ENCODE data around the gene UBAP1L. TPM values are rescaled to one million over a fixed set of nuclear protein-coding genes. Genes with fewer than 3 reads are reported as not detected.

The UBAP1L gene
- total RNA-seq, 2 donors from 2014 or later: 3.4 to 4.6 TPM

DNA sequence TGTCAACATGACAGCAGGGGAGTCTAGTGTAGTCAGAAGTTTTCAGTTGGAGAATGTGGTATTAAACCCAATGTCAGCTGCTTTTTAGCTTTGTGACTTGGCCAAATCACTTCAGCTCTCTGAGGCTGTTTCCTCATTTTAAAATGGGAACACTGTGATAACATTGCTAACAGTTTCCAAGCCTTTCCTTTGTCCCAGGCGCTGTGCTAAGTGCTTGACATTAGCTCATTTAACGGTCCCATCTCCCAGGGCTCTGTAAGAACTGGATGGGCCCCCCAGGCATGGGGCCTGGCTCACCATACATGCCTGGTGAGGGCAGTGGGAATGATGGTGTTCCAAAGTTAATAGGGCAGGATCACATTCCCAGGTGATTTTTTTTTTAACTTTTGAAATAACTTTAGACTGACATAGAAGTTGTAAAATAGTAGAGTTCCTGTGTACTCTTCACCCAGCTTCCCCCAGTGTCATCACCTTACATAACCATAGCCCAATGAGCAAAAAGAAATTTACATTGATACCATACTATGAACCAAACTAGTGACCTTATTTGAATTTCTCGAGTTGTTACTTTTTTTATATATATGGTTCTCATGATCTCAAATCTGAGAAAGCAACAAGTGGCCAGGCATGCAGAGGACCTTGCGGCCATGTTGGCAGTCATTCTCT lies 54.9 kb downstream of the UBAP1L start:
- H3K27ac ChIP-seq: no peak overlapping the region
- intact Hi-C loops (cut with DNase I): loop anchor here (10.0 kb wide), 1 partner anchor 215 kb away; no protein-coding TSS in a partner anchor

DNA sequence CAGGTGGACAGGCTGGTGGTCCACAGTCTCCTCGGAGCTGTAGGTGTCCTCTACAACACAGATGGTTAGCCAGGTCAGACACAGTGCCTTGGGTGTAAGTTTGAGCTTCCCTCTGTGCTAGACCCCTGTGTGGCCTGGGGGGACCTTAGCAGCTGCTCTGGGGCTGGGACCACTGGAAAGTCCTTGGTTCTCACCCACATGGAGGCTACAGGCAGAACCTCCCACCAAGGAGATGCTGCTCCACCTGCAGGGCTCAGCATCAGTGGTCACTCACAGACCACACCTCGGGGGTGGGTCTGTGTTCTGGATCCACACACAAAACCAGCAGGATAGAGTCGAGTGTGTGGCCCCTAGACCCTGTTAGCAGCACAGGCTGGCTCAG lies 55.6 kb downstream of the UBAP1L start:
- no peak for TF ChIP-seq POLR2A (IDR thresholded peaks at IDR 0.05)
- TF ChIP-seq, protein P1, sequence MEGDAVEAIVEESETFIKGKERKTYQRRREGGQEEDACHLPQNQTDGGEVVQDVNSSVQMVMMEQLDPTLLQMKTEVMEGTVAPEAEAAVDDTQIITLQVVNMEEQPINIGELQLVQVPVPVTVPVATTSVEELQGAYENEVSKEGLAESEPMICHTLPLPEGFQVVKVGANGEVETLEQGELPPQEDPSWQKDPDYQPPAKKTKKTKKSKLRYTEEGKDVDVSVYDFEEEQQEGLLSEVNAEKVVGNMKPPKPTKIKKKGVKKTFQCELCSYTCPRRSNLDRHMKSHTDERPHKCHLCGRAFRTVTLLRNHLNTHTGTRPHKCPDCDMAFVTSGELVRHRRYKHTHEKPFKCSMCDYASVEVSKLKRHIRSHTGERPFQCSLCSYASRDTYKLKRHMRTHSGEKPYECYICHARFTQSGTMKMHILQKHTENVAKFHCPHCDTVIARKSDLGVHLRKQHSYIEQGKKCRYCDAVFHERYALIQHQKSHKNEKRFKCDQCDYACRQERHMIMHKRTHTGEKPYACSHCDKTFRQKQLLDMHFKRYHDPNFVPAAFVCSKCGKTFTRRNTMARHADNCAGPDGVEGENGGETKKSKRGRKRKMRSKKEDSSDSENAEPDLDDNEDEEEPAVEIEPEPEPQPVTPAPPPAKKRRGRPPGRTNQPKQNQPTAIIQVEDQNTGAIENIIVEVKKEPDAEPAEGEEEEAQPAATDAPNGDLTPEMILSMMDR (IDR thresholded peaks at IDR 0.05): no peak
- DNase-seq (no peak), ATAC-seq (no peak)
- no peaks in the 10 kb centered on the region for H3K36me3 ChIP-seq (replicated peaks in 1 of 2; ENCODE audit: insufficient read depth in 1 of 2, low read depth in 2 of 2)
- H3K9me3 ChIP-seq: no peaks in the 10 kb centered on the region
- H3K4me3 ChIP-seq: no peak overlapping the region
- WGBS, 2 donors: 45 to 54% methylated on average over 2 to 3 of the region's 3 CpGs
- intact Hi-C loops (cut with DNase I): loop anchor here (10.0 kb wide), 1 partner anchor 215 kb away; no protein-coding TSS in a partner anchor
- H3K27ac ChIP-seq: no peak overlapping the region
- H3K4me1 ChIP-seq: no peaks in the 10 kb centered on the region
- H3K27me3 ChIP-seq: no peaks in the 10 kb centered on the region

More for the DNA sequence above, 54.9 kb downstream of the UBAP1L start:
- WGBS, 2 donors: 76 to 92% methylated on average over 4 of the region's 4 CpGs
- ATAC-seq (no peak), DNase-seq (no peak)
- peaks cover 0 to 2% of the 10 kb centered on the region in 2 donors for H3K27me3 ChIP-seq
- no peaks in the 10 kb centered on the region for H3K9me3 ChIP-seq
- no peaks in the 10 kb centered on the region for H3K36me3 ChIP-seq (replicated peaks in 1 of 2; ENCODE audit: insufficient read depth in 1 of 2, low read depth in 2 of 2)
- H3K4me3 ChIP-seq: no peak overlapping the region
- H3K4me1 ChIP-seq: no peaks in the 10 kb centered on the region
- TF ChIP-seq, protein P1 (IDR thresholded peaks at IDR 0.05): no peak
- TF ChIP-seq POLR2A (IDR thresholded peaks at IDR 0.05): no peak

DNA sequence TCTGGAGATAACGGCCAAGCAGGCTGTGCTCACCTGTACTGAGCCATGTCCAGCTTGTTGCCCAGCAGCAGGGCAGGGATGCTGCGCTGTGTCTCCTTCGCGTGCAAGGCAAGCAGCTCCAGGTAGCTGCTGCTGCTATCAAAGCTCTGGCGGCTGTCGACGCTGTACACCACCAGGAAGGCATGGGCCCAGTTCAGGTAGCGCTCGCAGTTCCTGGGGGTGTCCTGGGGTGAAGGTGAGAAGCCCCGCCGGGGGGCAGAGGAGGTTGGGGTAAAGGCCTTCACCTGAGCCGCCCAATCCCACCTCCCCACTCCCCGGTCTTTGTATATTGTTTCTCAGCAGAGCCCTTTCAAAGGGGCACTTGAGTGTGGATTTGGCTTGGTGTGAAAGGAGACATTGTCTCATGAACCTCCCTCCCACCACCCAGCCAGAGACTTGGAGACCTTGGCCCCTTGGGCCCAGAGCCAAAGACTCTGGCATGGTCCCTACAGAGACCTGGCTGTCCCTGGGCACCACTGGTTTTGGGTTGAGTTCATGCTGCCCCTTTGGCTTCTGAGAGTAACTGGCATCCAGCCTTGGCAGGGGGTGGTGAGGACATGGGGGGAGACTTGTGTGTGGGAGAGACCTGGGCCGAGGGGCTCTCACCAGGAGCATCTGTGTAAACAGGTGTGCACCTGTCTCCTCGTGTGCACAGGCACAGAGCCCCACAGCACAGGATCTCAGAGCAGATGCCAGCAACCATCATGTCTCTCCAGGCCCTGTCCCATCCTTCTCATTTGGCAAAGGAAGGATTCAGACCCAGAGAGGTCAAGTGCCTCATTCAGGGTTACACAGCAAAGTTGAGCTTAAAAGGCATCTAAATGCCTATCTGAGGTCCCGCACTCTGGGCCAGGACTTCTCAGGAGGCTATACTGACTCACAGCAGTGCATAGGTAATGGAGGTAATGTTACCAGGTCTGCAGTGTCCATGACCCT lies 56.3 kb downstream of the UBAP1L start:
- no peaks in the 10 kb centered on the region for H3K27me3 ChIP-seq
- H3K36me3 ChIP-seq (replicated peaks in 1 of 2; ENCODE audit: insufficient read depth in 1 of 2, low read depth in 2 of 2): no peaks in the 10 kb centered on the region
- H3K9me3 ChIP-seq: no peaks in the 10 kb centered on the region
- H3K4me1 ChIP-seq: no peaks in the 10 kb centered on the region
- DNase-seq (no peak), ATAC-seq (no peak)
- H3K4me3 ChIP-seq: no peak overlapping the region
- TF ChIP-seq POLR2A (IDR thresholded peaks at IDR 0.05): no peak
- TF ChIP-seq, protein P1 (IDR thresholded peaks at IDR 0.05): no peak
- intact Hi-C loops (cut with DNase I): loop anchor here (10.0 kb wide), 1 partner anchor 216 kb away; no protein-coding TSS in a partner anchor
- WGBS, 2 donors: 68 to 70% methylated on average over 10 to 16 of the region's 16 CpGs
- H3K27ac ChIP-seq: no peak overlapping the region

DNA sequence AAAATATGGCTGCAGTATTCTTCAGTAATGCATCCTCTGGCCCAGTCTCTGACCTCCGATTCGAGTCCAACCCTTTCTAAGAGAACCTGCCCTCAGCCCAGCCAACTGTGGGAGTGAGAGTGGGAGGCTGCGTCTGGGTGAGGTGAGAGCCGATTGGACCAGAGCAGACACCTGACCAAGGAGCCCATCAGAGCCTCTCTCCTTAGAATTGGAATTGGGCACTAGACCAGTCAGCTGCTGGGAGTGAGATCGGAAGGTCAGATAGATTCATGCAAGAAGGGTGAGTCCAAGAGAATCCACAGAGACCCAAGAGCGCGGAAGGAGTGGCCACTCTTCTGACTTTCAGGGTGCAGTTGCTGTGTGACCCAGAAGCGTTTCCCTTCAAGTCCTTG lies 57.5 kb downstream of the UBAP1L start:
- no peaks in the 10 kb centered on the region for H3K36me3 ChIP-seq (replicated peaks in 1 of 2; ENCODE audit: insufficient read depth in 1 of 2, low read depth in 2 of 2)
- H3K9me3 ChIP-seq: no peaks in the 10 kb centered on the region
- H3K27me3 ChIP-seq: no peaks in the 10 kb centered on the region
- WGBS, 2 donors: 81% methylated on average over 6 to 8 of the region's 8 CpGs
- no peak for ATAC-seq
- intact Hi-C loops (cut with DNase I): loop anchor here (10.0 kb wide), 1 partner anchor 217 kb away; no protein-coding TSS in a partner anchor
- H3K4me1 ChIP-seq: no peaks in the 10 kb centered on the region
- no peak for DNase-seq
- TF ChIP-seq POLR2A (IDR thresholded peaks at IDR 0.05): no peak
- TF ChIP-seq, protein P1 (IDR thresholded peaks at IDR 0.05): no peak
- H3K27ac ChIP-seq: no peak overlapping the region
- H3K4me3 ChIP-seq: no peak overlapping the region
